Measurements from ENCODE around the gene OR2AG1.

GRCh38 chr11:6778518-6778917, 4.3 kb upstream of the OR2AG1 start:
- TF ChIP-seq EZH2 (IDR thresholded peaks at IDR 0.05; ENCODE audit: insufficient read depth, poor library complexity, severe bottlenecking) (no peak), EZH2phosphoT487 (IDR thresholded peaks at IDR 0.05; ENCODE audit: insufficient read depth, low read depth) (no peak)

Measured in GM23248 (cell line).